Measurements from ENCODE around the gene KRTAP13-4. TPM values are rescaled to one million over a fixed set of nuclear protein-coding genes. Genes with fewer than 3 reads are reported as not detected.

Gene KRTAP13-4, protein sequence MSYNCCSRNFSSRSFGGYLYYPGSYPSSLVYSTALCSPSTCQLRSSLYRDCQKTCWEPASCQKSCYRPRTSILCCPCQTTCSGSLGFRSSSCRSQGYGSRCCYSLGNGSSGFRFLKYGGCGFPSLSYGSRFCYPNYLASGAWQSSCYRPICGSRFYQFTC
- not detected in 2 replicates for polyA plus RNA-seq (2014; cell fraction: cytosol; rRNA removed)
- polyA plus RNA-seq (2014; cell fraction: nucleus; rRNA removed), result not detected in 2 replicates

- no peak for DNase-seq (ENCODE audit: low spot score)
These were observed at the start of gene KRTAP13-4 for GRCh38 chr21:30430170-30430655. Gene KRTAP13-4 (plus strand): TSS chr21:30430220. CDS start chr21:30430276, 56 bp downstream.

GRCh38 chr21:30382201-30382600 lies 47.8 kb upstream of the KRTAP13-4 start:
- no peak for DNase-seq (ENCODE audit: low spot score)

DNA sequence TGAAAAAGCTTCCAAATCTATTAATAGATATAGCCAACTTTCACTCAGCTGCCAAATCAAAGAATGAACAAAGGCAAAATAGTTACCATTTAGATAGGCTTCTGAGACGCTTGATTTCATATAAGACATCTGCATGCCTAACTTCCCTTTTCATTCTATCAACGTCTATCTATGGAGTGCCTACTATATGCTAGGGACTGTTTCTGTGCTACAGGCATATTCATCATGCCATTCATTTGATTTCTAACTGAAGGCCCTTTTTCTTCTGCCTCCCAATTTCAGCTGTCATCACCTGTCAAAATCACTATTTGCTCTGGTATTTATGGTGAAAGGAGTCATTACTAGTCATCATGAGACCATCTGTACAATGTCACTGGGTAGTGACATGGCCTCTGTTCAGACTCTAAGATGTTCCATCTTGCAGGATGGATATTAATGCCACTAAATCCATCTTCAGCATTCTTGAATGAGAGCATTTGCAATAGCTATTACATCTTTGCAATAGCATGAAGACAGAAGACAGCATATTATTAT lies 38.5 kb upstream of the KRTAP13-4 start:
- DNase-seq (ENCODE audit: low spot score), result peak; percentile 7

- DNase-seq (ENCODE audit: low spot score), result no peak
These were observed 34.3 kb upstream of the KRTAP13-4 start, which contains the start of gene KRTAP13-1 for GRCh38 chr21:30395731-30396130. Gene KRTAP13-1 (plus strand): TSS chr21:30396031. CDS start chr21:30396087, 56 bp downstream.

DNA sequence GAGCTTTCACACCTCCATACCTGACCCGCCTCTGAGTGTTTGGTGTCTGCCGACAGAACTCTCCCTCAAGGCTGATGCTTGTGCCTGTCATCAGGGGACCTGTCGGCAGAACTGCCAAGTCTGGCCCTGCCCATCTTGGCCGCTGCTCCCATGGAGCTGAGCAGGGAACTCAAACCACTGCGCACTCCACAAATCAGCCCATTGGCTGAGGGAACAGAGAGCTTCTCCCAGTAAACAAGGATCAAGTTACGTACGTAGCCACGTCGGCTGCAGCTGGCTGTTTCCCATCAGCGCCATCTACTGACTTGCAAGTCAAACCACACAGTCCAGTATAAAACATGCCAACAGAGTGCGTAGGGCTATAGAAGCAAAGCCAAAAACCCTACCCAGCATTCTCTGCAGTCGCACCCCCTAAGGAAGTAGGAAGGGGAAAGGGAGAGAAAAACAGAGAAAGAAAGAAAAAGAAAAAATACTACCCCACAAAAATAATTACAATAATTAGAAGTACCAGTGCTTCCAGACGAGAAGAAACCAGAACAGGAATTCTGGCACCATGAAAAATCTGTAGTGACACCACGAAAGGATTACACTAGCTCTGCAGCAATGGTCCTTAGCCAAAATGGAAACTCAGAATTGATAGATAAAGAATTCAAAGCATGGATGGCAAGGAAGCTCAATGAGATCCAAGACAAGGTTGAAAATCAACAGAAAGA lies 21.1 kb upstream of the KRTAP13-4 start:
- peak; percentile 77 for DNase-seq (ENCODE audit: low spot score)

GRCh38 chr21:30415993-30416392 lies 14.0 kb upstream of the KRTAP13-4 start:
- DNase-seq (ENCODE audit: low spot score), result no peak

- DNase-seq (ENCODE audit: low spot score), result no peak
These were observed 4.2 kb upstream of the KRTAP13-4 start, which contains the start of gene KRTAP13-3 for GRCh38 chr21:30425826-30426225. Gene KRTAP13-3 (minus strand): TSS chr21:30425926. CDS start chr21:30425912, 14 bp downstream.

DNA sequence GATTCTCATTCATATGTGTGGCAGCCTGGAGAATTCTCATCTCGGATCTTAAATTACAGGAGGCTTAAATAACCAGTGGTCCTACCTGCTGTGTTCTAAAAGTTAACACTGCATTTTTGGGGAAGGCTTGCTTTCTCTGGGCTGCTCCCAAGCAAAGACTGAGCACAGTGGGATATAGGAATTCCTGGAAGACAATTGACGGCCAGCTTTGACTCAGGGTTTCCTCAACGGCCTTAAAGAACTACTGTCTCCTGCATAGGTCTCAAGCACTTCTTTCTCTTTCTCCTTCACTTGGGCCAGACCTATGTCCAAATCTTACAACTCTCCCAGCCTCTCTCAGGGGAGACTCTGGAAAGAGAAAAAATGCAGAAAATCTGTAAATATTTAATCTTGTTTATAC lies 3.3 kb upstream of the KRTAP13-4 start:
- DNase-seq (ENCODE audit: low spot score), result no peak

DNA sequence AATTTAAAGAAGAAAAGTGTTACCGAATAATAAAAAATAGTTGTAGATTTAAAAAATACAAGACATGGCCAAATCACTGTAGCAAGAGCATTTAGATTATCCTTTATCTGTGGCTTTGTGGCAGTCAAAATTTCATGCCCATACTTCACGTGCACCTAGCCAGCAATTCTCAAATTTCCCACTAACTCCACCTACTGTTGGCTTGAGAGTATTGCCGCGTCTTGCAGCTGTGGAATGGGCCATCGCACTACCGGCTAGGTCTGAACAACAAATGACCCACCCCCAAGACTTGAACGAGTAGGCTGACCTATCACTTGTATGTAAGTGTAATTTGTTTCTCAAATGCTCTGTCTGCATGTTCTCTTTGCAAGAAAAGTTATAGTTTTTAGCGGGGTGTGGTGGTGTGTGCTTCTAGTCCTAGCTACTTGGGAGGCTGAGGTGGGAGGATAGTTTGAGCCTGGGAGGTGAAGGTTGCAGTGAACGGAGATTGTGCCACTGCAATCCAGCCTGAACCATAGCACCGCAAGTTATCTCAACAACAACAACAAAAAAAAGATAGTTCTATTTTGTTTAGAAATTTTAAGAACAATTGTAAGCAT lies 4.1 kb downstream of the KRTAP13-4 start:
- DNase-seq (ENCODE audit: low spot score), result peak; percentile 16

- no peak for DNase-seq (ENCODE audit: low spot score)
These were observed 7.1 kb downstream of the KRTAP13-4 start for GRCh38 chr21:30437010-30437565.

DNA sequence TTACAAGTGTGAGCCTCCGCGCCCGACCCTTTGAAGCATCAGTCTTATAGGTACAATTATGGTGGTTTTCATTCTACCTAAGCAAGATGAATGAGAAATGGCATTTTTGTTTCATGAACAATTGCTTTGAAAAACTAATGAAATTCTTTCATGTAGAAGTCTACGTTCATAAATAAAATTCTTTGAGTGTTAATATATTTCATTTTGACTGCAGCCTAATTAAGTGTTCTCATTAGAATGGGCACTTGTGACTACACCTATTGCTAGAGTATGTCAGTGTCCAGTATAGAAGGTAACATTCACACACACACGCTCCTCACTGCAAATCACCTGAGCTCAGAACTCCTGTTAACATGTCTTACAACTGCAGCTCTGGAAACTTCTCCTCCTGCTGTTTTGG lies 10.0 kb downstream of the KRTAP13-4 start, which contains the start of gene KRTAP15-1:
Gene KRTAP15-1 (plus strand): TSS at position 301 of the 400 bp plus-strand sequence. CDS start 53 bp downstream, at position 354.
- no peak for DNase-seq (ENCODE audit: low spot score)

GRCh38 chr21:30443226-30443625 lies 13.2 kb downstream of the KRTAP13-4 start:
- DNase-seq (ENCODE audit: low spot score), result no peak

- no peak for DNase-seq (ENCODE audit: low spot score)
These were observed 14.2 kb downstream of the KRTAP13-4 start for GRCh38 chr21:30444204-30444603.

GRCh38 chr21:30447056-30447455 lies 17.0 kb downstream of the KRTAP13-4 start:
- DNase-seq (ENCODE audit: low spot score), result no peak

DNA sequence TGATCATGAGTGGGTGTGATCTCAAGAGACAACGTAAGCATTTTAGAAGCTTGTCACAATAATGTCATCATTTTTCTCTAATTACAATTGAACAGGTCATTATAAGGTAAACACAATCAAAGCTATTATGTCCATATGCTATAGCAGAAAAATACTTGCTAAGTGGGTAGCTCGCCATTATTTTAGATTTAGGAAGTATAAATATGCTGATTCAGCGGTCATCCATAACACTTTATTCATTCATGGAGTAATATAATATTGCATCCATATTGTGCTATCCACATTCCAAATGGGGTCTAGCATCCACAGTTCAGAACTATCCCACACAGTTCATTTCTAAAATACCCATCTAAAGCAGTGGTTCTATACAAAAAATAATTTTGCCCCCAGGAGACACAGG lies 18.5 kb downstream of the KRTAP13-4 start:
- no peak for DNase-seq (ENCODE audit: low spot score)

DNA sequence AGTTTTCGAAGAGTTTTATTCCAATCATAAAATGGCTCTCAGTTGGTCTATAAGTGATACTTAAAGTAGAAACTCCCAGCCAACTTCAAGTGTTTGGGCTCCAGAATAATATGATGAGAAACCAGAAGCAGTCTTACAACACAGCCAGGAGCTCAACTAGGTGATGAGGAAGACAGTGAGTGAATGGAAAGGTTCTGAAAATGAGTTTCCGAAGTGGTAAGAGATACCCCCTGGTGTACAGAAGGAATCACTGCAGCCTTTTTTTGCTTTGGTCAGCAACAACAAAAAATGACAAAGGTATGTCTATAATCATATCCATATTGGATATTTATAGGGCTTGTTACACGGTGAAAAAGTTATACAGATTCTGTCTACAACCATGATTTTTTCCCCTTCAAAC lies 33.7 kb downstream of the KRTAP13-4 start:
- peak; percentile 2 for DNase-seq (ENCODE audit: low spot score)

GRCh38 chr21:30468900-30469714 lies 39.1 kb downstream of the KRTAP13-4 start:
- DNase-seq (ENCODE audit: low spot score), result no peak

GRCh38 chr21:30478004-30478403 lies 48.0 kb downstream of the KRTAP13-4 start:
- no peak for DNase-seq (ENCODE audit: low spot score)

- DNase-seq (ENCODE audit: low spot score), result no peak
These were observed 49.2 kb downstream of the KRTAP13-4 start for GRCh38 chr21:30479259-30479658.

- no peak for DNase-seq (ENCODE audit: low spot score)
These were observed 50.1 kb downstream of the KRTAP13-4 start, which contains the start of gene KRTAP19-1 for GRCh38 chr21:30480145-30480544. Gene KRTAP19-1 (minus strand): TSS chr21:30480367. CDS start chr21:30480317, 50 bp downstream.
